HuH-7 (cell line): Measurements from ENCODE around the gene GPS2.
"Not testable (repeated sequence)": the region's sequence is repeated elsewhere in the genome, so short reads cannot be mapped to it uniquely, and the experiment has no call there.

Experiments
- DNase-seq: peaks from one replicate; pipeline ENCODE4 v3.0.0; 2011; ENCODE audit warnings: low spot score

GPS2 gene

DNA sequence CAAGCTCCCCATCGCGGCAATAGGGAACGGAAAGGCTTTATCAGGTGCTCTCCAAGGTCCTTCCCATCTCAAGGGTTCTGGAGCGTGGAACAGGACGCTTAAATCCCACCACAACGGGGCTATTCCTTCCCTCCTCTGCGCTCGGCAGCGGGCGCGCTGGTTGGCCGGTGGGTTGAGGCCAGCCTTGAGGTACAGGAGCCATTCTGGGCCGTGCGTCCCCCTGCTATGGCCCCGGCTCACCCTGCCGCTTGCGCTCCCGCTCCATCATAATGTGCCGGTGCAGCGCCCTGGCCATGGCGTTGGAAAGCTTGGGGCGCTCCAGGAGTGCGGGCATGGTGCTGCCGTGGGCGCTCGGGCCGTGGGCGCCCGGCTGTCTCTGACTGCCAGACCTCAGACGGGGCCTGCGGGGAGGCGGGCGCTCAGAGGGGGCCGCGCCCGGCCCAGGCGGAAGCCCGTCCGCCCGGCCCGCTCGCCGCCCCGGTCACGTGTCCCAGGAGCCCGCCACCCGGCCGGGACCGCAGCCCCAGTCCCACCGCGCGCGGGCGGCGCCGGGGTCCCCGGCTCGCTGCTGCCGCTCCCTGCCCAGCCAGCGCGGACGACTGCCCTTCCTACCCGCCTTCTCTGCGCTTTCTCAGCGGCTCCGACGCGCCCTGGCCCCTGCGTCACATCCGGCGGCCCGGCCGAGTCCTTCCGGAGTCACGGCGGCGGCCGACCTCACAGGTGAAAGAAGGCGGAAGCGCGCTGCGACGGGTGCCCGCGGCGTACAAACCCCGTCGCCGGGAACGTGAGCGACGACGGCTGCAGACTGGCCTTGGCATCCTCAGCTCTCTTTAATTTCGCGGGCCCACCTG lies at the start of gene GPS2:
TSS of gene GPS2 (minus strand) at position 642 of the 851 bp plus-strand sequence. CDS start at position 334, 308 bp downstream.
- DNase-seq = peak; percentile 86

- no peak for DNase-seq
Observed at GRCh38 chr17:7363311-7363710, 48.2 kb upstream of the GPS2 start.

GRCh38 chr17:7361906-7362305 lies 46.7 kb upstream of the GPS2 start:
- DNase-seq = no peak

DNA sequence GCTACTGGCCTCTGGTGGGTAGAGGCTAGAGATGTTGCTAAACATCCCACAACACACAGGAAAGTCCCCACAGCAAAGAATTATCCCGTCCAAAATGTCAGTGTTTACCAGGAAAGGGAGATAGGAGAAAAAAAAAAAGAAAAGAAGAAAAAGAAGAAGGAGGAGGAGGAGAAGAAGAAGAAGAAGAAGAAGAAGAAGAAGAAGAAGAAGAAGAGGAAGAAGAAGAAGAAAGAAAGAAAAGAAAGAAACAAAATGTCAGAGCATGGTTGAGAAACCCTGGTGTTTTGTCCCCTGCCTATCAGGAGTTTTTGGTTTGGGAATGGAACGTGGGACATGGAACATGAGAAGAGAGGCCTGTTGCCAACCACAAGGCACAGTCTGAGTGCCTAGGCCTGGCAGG lies 42.2 kb upstream of the GPS2 start:
- no peak for DNase-seq

- DNase-seq = no peak
Observed at GRCh38 chr17:7356756-7357155, 41.6 kb upstream of the GPS2 start.

DNA sequence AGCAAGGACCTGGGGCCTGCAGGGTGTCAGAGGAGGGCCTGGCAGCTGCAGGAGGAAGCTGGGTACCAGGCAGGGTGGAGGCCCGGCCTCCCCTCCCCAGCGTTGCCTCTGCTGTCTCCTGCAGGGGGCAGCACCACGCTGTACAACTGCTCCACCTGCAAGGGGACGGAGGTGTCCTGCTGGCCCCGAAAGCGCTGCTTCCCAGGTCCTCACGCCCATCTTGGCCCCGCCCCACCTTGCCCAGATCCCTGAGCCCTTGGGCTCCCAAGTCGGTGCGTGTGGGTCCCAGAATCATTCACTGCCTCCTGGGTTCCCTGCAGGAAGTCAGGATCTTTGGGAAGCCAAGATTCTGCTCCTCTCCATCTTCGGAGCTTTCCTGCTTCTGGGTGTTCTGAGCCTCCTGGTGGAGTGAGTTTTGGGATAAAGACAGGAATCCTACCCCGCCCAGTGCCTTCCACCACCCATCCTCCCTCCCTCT lies 41.0 kb upstream of the GPS2 start:
- DNase-seq = peak; percentile 85

DNA sequence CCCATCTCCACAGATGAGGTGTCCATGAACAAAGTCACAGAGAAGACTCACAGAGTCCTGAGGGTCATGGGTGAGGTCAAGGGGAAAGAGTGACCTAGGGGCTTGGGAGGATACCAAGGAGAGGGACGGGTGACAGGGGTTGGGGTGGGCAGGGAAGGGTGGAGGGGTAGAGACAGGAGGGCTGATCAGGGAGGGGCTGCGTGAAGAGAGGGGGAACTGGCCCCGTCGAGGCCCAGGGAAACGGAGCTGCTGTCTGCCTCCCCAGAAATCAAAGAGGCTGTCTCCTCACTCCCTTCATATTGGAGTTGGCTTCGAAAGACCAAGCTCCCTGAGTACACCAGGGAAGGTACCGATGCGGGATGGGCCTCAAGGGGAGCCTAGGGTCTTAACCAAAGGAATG lies 40.4 kb upstream of the GPS2 start:
- DNase-seq = no peak

DNA sequence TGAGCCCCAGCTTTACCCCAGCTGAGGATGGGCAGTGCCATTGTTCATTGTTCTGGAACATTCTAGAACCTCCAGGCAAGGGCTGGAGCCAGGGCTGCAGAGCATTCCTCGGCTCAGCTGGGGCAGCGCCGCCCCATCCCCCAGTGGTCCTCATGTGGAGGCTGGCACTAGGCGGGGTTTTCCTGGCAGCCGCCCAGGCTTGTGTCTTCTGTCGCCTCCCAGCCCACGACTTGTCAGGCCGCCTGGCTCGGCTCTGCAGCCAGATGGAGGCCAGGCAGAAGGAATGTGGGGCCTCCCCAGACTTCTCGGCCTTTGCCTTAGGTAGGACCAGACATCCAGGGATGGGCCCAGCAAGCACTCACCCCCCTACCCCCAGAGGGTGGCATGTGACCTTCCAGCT lies 39.9 kb upstream of the GPS2 start, which contains the start of gene TMEM95:
TSS of gene TMEM95 (plus strand) at position 104 of the 400 bp plus-strand sequence. CDS start at position 153, 49 bp downstream.
- no peak for DNase-seq

DNA sequence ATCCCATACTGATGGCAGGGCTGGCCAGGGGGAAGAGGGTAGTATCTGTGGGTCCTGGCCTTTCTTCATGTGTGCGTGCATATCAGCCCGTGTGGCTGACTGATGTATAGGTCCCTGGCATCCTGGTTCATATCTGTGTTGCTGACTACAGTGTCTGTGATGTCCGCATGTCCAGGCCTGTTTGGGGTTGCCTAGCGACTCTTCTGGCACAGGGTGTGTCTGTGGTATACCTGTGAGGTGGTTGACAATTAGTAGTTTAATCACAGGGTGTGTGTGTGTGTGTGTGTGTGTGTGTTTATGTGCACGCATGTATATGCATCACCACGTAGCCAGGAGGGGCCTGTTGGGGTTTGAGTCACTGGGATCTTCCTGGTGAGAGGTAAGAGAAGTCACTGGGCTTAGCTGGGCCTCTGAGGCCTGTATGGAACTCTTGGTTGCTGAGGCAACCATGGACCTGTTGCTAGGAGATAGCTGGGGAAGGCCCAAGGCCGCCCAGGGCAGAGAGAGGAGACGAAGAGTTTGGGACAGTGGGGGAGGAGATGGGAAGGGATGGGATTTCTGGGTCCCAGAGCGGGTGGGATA lies 39.2 kb upstream of the GPS2 start:
- DNase-seq = no peak

DNA sequence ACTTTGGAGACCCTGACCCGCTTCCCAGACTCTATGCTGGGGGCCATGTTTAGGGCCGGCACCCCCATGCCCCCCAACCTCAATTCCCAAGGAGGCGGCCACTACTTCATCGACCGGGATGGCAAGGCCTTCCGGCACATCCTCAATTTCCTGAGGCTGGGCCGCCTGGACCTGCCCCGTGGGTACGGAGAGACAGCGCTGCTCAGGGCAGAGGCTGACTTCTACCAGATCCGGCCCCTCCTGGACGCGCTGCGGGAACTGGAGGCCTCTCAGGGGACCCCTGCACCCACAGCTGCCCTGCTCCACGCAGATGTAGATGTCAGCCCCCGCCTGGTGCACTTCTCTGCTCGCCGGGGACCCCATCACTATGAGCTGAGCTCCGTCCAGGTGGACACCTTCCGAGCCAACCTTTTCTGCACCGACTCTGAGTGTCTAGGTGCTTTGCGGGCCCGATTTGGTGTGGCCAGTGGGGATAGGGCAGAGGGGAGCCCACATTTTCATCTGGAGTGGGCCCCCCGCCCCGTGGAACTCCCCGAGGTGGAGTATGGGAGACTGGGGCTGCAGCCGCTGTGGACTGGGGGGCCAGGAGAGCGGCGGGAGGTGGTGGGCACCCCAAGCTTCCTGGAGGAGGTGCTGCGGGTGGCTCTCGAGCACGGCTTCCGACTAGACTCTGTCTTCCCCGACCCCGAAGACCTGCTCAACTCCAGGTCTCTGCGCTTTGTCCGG lies 37.9 kb upstream of the GPS2 start:
- no peak for DNase-seq

DNA sequence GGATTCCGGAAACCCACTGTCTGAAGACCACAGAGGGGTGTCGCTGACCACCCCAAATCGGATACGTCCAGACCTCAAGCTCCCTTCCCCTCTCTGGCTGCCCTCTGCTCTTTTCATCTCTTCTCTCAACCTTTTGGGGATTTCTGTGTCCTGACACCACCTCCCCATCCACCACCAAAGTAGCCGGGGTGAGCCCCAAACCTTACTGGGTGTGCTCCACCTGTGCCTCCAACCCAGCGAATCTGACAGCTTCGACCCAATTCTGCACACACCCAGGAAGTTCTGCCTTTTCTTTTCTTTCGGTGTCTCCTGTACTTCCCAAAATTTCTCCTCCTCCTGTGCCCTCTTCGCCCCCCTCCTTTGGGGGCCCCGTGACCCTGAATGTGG lies 37.3 kb upstream of the GPS2 start:
- DNase-seq = no peak

GRCh38 chr17:7351665-7352502 lies 36.7 kb upstream of the GPS2 start, which contains the start of gene KCTD11:
Gene KCTD11 (plus strand): TSS chr17:7352162.
- peak; percentile 85 for DNase-seq

DNA sequence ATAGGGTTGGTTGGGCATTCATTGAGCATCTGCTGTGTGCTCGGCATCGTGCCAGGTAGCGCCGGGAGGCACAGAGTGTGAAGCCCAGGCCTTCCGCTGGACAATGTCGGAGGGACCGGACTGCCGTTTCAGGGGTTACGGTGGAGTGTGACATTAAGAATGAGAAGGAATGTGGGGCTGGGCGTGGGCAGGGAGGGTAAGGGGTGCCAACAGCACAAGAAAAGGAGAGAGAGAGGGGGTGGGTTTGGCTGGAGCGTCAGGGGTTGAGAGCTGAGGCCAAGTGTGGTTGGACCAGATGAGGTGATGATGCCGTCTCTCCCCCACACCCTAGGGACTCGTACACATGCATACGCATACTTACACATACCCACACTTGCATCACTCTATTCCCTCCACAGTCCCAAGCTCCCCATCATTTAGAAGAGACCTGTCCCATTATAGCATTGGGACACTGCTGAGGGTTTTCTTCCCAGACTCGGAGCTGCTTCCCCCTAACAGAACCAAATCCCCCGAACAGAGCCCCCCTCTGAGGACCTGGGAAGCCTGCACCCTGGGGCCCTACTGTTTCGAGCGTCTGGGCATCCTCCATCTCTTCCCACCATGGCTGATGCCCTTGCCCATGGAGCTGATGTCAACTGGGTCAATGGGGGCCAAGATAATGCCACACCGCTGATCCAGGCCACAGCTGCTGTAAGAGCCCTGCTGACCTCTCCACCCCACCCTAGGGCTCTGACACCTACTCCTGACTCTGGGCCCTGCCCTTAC lies 33.5 kb upstream of the GPS2 start:
- DNase-seq = no peak

DNA sequence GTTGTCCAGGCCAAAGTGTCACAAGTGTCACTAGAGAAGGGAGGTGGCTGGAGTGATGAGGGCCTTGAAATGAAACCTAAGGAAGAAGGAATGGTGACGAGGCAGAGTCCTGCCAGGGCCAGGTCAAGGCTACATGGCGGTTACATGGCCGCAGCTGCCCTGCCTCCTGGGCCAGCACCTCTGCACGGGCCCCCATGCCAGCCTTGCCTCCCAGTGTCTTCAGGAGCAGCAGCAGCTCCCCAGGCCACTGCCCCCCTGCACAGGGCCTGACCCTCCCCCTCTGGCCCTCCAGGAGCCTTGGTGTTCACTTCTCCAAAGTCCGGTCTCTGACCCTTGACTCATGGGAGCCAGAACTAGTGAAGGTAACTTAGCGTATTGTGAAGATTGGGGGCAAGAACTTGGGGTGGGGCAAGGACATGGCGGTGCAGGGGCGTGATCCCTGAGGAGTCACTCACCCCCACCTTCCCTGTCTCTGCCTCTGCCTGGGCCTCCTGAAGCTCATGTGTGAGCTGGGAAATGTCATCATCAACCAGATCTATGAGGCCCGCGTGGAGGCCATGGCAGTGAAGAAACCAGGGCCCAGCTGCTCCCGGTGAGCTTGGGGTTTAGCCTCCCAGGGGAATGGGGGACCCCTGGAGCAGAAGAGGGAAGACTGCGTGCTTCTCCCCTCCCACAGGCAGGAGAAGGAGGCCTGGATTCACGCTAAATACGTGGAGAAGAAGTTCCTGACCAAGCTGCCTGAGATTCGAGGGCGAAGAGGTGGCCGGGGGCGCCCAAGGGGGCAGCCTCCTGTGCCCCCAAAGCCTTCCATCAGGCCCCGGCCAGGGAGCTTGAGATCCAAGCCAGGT lies 32.7 kb upstream of the GPS2 start:
- DNase-seq = no peak

DNA sequence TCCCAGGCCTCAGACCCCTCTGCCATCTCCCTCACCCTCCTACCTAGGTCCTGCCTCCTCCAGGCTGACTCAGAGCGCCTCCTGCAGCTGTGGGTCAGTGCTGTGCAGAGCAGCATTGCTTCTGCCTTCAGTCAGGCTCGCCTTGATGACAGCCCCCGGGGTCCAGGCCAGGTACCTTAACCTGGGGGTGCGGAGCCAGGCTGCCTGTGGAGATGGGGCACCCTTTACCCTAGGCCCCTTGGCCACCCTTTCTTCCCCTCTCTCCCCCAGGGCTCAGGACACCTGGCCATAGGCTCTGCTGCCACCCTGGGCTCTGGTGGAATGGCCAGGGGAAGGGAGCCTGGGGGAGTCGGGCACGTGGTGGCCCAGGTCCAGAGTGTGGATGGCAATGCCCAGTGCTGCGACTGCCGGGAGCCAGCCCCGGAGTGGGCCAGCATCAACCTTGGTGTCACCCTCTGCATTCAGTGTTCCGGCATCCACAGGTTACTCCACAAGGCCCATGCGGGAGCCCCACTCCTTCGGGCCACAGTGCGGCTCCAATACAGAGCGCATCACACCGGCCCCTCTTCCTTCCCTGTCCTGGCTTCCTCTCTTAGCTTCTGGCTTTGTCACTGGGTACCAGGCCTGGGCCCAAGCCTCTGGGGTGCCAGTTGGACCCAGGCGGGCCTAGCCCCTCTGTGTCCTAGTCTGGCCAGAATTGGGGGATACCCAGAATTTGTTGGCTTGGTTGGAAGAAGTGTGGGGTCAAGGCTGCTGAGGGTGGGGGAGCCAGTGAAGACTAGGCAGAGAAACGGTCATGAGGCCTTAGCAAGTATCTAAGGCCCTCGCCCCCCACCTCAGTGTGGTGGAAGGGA lies 31.8 kb upstream of the GPS2 start:
- no peak for DNase-seq

DNA sequence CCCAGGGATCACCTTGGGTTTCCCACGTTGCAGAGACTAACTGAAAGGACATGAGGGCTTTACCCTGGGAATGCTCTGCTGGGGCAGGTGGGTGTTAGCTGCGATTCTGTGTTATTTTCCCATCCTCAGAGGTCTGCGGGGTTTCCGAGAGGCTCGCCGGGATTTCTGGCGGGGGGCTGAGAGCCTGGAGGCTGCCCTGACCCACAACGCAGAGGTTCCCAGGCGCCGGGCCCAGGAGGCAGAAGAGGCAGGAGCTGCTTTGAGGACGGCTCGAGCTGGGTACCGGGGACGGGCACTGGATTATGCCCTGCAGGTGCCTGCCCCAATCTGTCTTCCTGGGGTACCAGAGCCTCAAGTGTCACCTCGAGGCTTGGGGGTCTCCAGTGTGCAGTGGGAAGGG lies 28.1 kb upstream of the GPS2 start:
- DNase-seq = no peak

DNA sequence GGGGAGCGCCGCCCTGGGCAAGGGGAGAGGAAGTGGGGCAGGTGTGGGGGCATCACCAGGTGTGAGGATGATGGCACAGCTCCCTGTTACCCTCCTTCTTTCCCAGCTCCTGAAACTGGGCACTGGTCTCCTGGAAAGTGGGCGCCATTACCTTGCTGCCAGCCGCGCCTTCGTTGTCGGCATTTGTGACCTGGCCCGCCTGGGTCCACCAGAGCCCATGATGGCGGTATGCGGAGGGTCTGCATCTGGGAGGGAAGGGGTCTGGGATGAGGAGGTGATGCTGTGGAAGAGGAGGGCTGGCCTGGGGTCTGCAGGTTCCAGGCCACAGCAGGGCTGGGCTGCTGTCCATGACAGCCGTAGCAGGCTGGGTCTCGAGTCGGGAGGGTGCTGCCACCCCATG lies 26.7 kb upstream of the GPS2 start:
- no peak for DNase-seq

DNA sequence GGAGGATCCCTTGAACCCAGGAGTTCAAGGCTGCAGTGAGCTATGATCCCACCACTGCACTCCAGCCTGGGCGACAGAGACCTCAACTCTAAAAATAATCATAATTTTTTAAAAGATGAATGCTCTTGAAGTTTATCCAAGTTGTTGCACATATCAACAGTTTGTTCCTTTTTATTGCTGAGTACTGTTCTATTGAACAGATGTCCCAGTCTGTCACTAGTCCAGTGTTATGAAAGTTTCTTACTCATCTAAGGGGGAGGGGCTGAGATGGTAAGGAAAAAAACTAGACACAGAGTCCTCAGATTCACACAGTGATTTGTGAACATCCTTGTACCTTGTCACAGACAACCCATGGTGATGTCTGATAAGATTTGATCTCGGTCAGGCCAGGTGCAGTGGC lies 25.0 kb upstream of the GPS2 start:
- DNase-seq = no peak

GRCh38 chr17:7337600-7337999 lies 22.4 kb upstream of the GPS2 start:
- not testable (repeated sequence) for DNase-seq
